Neural progenitor cell (in vitro differentiated cells): ENCODE data around the gene TNFSF13. TPM values are rescaled to one million over a fixed set of nuclear protein-coding genes. Genes with fewer than 3 reads are reported as not detected.

Source experiments
- DNase-seq: peaks from one replicate; pipeline ENCODE4 v3.0.0-alpha.2; 2016; ENCODE audit warnings: low spot score
- H2AFZ ChIP-seq: fragments of 200-600 bp; sonication (generic); replicated peaks from 2 replicates; pipeline ENCODE4 v1.6.1; 2016; ENCODE audit warnings: antibody characterized with exemption
- H3F3A ChIP-seq: fragments of 200-600 bp; sonication (generic); 2 replicates; pipeline ENCODE4 v1.6.1; 2016; ENCODE audit warnings: antibody characterized with exemption, low read depth
- H3K27ac ChIP-seq: fragments of 200-600 bp; sonication (generic); 2 replicates; pipeline ENCODE4 v1.5.1; 2016; ENCODE audit warnings: mild to moderate bottlenecking
- H3K27me3 ChIP-seq: fragments of 200-600 bp; sonication (generic); 2 replicates; pipeline ENCODE4 v1.6.1; 2016; ENCODE audit warnings: mild to moderate bottlenecking, moderate library complexity
- H3K36me3 ChIP-seq: fragments of 200-600 bp; sonication (generic); 2 replicates; pipeline ENCODE4 v1.5.1; 2016
- H3K4me1 ChIP-seq: fragments of 200-600 bp; sonication (generic); 2 replicates; pipeline ENCODE4 v1.6.1; 2016; ENCODE audit warnings: mixed run types
- H3K4me2 ChIP-seq: fragments of 200-600 bp; sonication (generic); 2 replicates; pipeline ENCODE4 v1.6.1; 2016
- H3K4me3 ChIP-seq: fragments of 200-600 bp; sonication (generic); 2 replicates; pipeline ENCODE4 v1.5.1; 2016
- H3K79me2 ChIP-seq: fragments of 200-600 bp; sonication (generic); 2 replicates; pipeline ENCODE4 v1.6.1; 2016; ENCODE audit warnings: low read depth
- H3K9ac ChIP-seq: fragments of 200-600 bp; sonication (generic); 2 replicates; pipeline ENCODE4 v1.6.1; 2016
- H3K9me3 ChIP-seq: fragments of 200-600 bp; sonication (generic); 2 replicates; pipeline ENCODE4 v1.5.1; 2016; ENCODE audit warnings: low read depth
- H4K20me1 ChIP-seq: fragments of 200-600 bp; sonication (generic); 2 replicates; pipeline ENCODE4 v1.6.1; 2016; ENCODE audit warnings: low read depth
- H3K27ac Mint-ChIP-seq: 3 replicates; pipeline ENCODE4 v1.8.0; 2021; ENCODE audit warnings: mixed read lengths
- H3K27me3 Mint-ChIP-seq: 2 replicates; pipeline ENCODE4 v1.8.0; 2022; ENCODE audit warnings: low read depth, mild to moderate bottlenecking, inconsistent platforms, moderate library complexity, mixed read lengths; ENCODE audit not compliant: insufficient read depth
- H3K36me3 Mint-ChIP-seq: 3 replicates; pipeline ENCODE4 v1.8.0; 2021; ENCODE audit warnings: mixed read lengths
- H3K4me1 Mint-ChIP-seq: 3 replicates; pipeline ENCODE4 v1.8.0; 2021; ENCODE audit warnings: mixed read lengths
- H3K4me3 Mint-ChIP-seq: 3 replicates; pipeline ENCODE4 v1.8.0; 2021; ENCODE audit warnings: mild to moderate bottlenecking, moderate library complexity, mixed read lengths
- H3K9me3 Mint-ChIP-seq: 3 replicates; pipeline ENCODE4 v1.8.0; 2020; ENCODE audit warnings: mixed read lengths
- CTCF ChIP-seq: fragments of 200-600 bp; sonication (generic); IDR thresholded peaks from 2 replicates; pipeline ENCODE4 v1.5.1; 2017; ENCODE audit warnings: antibody characterized with exemption, mild to moderate bottlenecking
- EZH2 ChIP-seq: fragments of 200-600 bp; sonication (generic); IDR thresholded peaks from 2 replicates; pipeline ENCODE4 v1.6.1; 2017; ENCODE audit warnings: antibody characterized with exemption, mild to moderate bottlenecking, moderate library complexity
- EZH2phosphoT487 ChIP-seq: fragments of 200-600 bp; sonication (generic); IDR thresholded peaks from 2 replicates; pipeline ENCODE4 v1.6.1; 2017; ENCODE audit warnings: antibody characterized with exemption
- total RNA-seq: library from RNA; depleted of rRNA; stranded (reverse); fragments of >200 nt; gene quantifications from 2 replicates; pipeline ENCODE4 v1.2.3, GENCODE V29; 2015; ENCODE audit warnings: low replicate concordance

TNFSF13 gene
- total RNA-seq, 1 donor from 2014 or later, result not detected

DNA sequence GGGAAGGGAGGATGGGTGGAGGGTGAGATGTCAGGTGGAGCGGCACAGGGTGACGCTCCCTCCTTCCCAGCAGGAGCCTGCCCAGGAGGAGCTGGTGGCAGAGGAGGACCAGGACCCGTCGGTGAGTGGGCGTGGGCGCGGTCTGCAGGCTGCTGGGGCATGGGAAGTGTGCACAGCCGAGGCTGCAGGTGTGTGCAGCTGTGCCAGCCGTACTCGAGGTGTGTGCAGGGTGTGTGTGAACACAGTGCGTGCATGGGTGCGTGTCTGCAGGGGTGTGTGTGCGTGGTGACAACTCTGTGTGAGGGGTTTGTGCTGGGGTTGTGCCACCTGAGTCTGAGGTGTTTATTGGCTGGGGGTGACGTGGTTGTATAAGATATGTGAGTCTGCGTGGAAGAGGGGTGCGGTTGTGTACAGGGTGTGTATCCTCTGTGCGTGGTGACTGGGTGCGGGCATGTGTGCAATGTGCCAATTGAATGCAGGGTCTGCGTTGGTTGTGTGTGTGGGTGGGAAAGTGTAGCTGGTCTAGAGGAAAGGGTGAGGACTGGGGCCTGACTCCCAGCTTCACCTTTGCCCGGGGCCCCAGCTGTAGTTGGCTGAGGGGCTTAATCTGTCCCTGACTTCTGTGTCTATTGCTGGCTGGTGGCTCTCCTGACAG is 9.0 kb upstream of the TNFSF13 start:
- Histone ChIP-seq H3K27ac (no peak overlapping the region), H3K4me2 (peak overlapping the region; percentile 87), H3F3A (peaks cover 20% of the 10 kb centered on the region), H3K4me1 (peaks cover 3% of the 10 kb centered on the region), H2AFZ (peak overlapping the region; percentile 95), H4K20me1 (no peaks in the 10 kb centered on the region), H3K27me3 (peaks cover 22% of the 10 kb centered on the region), H3K36me3 (no peaks in the 10 kb centered on the region), H3K4me3 (peak overlapping the region; percentile 65), H3K9me3 (no peaks in the 10 kb centered on the region), H3K9ac (no peak overlapping the region), H3K79me2 (no peaks in the 10 kb centered on the region)
- TF ChIP-seq EZH2 (no peak), EZH2phosphoT487 (no peak), CTCF (no peak)
- H3K27me3 Mint-ChIP-seq, result peaks cover 19% of the 10 kb centered on the region
- no peak for DNase-seq
- H3K27ac Mint-ChIP-seq, result no peak overlapping the region
- peak overlapping the region; percentile 61 for H3K4me3 Mint-ChIP-seq
- peaks cover 9% of the 10 kb centered on the region for H3K4me1 Mint-ChIP-seq
- H3K36me3 Mint-ChIP-seq, result no peaks in the 10 kb centered on the region
- H3K9me3 Mint-ChIP-seq, result no peaks in the 10 kb centered on the region

DNA sequence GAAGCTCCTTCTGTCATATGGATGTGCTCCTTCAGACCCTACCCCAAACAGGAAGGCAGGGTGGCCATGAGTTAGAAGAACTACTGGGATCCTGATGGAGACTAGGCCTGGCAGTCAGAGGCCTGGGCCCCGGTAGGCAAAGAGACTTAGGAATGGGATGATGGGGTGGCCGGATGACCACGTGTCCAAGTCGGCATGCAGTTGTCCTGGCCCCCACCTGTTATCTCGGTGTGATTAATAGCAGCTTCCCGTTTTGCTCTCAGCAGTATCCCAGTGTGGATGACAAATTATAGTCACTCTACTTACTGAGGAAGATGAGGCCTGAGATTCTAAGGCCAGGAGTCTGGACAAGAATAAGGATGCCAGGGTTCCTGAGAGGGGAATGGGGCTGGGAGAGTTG is 8.2 kb upstream of the TNFSF13 start:
- Mint-ChIP-seq H3K27ac (no peak overlapping the region), H3K4me1 (peaks cover 12% of the 10 kb centered on the region), H3K27me3 (peaks cover 19% of the 10 kb centered on the region), H3K4me3 (no peak overlapping the region), H3K36me3 (no peaks in the 10 kb centered on the region), H3K9me3 (no peaks in the 10 kb centered on the region)
- H3F3A ChIP-seq, result peaks cover 21% of the 10 kb centered on the region
- DNase-seq, result no peak
- no peak overlapping the region for H3K4me3 ChIP-seq
- no peak overlapping the region for H2AFZ ChIP-seq
- peaks cover 22% of the 10 kb centered on the region for H3K27me3 ChIP-seq
- H3K79me2 ChIP-seq, result no peaks in the 10 kb centered on the region
- H3K9ac ChIP-seq, result no peak overlapping the region
- no peak for TF ChIP-seq CTCF
- no peak for TF ChIP-seq EZH2
- H3K4me1 ChIP-seq, result peaks cover 3% of the 10 kb centered on the region
- no peak overlapping the region for H3K27ac ChIP-seq
- no peak overlapping the region for H3K4me2 ChIP-seq
- H4K20me1 ChIP-seq, result no peaks in the 10 kb centered on the region
- H3K36me3 ChIP-seq, result no peaks in the 10 kb centered on the region
- no peaks in the 10 kb centered on the region for H3K9me3 ChIP-seq

GRCh38 chr17:7551396-7551795 is 7.2 kb upstream of the TNFSF13 start:
- peaks cover 14% of the 10 kb centered on the region for H3K4me1 Mint-ChIP-seq
- Histone ChIP-seq H3K4me2 (no peak overlapping the region), H3F3A (peaks cover 26% of the 10 kb centered on the region), H3K4me1 (peaks cover 3% of the 10 kb centered on the region), H3K79me2 (no peaks in the 10 kb centered on the region), H3K9me3 (no peaks in the 10 kb centered on the region), H3K9ac (no peak overlapping the region), H3K27ac (no peak overlapping the region), H2AFZ (no peak overlapping the region), H4K20me1 (no peaks in the 10 kb centered on the region), H3K36me3 (no peaks in the 10 kb centered on the region), H3K27me3 (peaks cover 22% of the 10 kb centered on the region), H3K4me3 (no peak overlapping the region)
- TF ChIP-seq CTCF (no peak), EZH2phosphoT487 (no peak), EZH2 (no peak)
- peaks cover 20% of the 10 kb centered on the region for H3K27me3 Mint-ChIP-seq
- no peak overlapping the region for H3K4me3 Mint-ChIP-seq
- H3K27ac Mint-ChIP-seq, result no peak overlapping the region
- H3K9me3 Mint-ChIP-seq, result no peaks in the 10 kb centered on the region
- no peak for DNase-seq
- H3K36me3 Mint-ChIP-seq, result no peaks in the 10 kb centered on the region
